ENCODE results near the gene FAM32A. TPM values are rescaled to one million over a fixed set of nuclear protein-coding genes. Genes with fewer than 3 reads are reported as not detected.

FAM32A gene
- total and polyA plus RNA-seq, 7 donors, result 26.3 to 133 (median 44.2) TPM

DNA sequence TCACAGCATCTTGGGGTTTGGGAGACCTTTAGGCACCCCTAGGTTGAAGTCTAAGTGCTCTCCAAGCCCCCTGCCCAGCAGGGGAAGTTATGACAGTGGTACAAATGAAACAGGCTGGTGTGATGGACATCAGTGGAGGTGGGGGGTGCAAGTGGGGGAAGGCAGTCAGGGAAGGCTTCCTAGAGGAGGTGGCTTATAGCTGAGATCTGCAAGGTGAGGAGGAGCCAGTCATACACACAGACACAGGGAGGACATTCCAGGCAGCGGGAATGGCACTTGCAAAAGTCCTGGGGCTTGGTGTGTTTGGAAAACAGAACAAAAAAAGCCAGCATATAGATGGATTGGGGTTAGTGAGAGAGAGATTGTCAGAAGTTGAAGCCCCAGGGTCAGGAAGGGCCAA lies 30.1 kb upstream of the FAM32A start:
- TF ChIP-seq, protein P1, sequence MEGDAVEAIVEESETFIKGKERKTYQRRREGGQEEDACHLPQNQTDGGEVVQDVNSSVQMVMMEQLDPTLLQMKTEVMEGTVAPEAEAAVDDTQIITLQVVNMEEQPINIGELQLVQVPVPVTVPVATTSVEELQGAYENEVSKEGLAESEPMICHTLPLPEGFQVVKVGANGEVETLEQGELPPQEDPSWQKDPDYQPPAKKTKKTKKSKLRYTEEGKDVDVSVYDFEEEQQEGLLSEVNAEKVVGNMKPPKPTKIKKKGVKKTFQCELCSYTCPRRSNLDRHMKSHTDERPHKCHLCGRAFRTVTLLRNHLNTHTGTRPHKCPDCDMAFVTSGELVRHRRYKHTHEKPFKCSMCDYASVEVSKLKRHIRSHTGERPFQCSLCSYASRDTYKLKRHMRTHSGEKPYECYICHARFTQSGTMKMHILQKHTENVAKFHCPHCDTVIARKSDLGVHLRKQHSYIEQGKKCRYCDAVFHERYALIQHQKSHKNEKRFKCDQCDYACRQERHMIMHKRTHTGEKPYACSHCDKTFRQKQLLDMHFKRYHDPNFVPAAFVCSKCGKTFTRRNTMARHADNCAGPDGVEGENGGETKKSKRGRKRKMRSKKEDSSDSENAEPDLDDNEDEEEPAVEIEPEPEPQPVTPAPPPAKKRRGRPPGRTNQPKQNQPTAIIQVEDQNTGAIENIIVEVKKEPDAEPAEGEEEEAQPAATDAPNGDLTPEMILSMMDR (IDR thresholded peaks at IDR 0.05), result no peak
- WGBS, 3 donors, result 74 to 83% (median 78%) methylated on average over 1 of the region's 1 CpG
- no peak for ATAC-seq

DNA sequence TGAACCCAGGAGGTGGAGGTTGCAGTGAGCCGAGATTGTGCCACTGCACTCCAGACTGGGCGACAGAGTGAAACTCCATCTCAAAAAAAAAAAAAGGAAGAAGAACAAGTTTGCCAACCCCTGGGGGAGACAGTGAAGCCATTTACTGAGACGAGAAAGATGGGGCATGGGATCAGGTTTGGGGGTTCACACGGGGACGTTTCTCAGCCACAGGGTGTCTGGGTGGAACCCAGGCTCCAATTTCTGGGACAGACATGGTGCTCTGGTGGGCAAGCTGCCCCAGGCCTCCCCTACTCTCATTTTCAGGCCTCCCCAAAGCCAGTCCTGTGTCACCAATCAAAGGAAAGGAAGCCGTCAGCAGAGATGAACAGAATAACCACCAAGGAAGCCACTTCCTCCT lies 28.3 kb upstream of the FAM32A start:
- H3K27ac ChIP-seq, result no peak overlapping the region
- ATAC-seq, result no peak
- intact Hi-C loops (cut with DNase I), result no loop called here
- H3K4me3 ChIP-seq, result no peak overlapping the region
- no peaks in the 10 kb centered on the region for H3K4me1 ChIP-seq
- H3K27me3 ChIP-seq (ENCODE audit: insufficient read depth in 3 of 3, low read length in 2 of 3), result peaks cover 0 to 3% (median 0%) of the 10 kb centered on the region in 3 donors
- no peak for DNase-seq
- TF ChIP-seq, protein P1 (IDR thresholded peaks at IDR 0.05), result no peak
- no peaks in the 10 kb centered on the region for H3K36me3 ChIP-seq (ENCODE audit: insufficient read depth in 1 of 2, low read depth in 1 of 2)
- 72 to 73% (median 72%) methylated on average over 6 of the region's 6 CpGs for WGBS, 3 donors
- no peaks in the 10 kb centered on the region for H3K9me3 ChIP-seq

More for the DNA sequence above, 30.1 kb upstream of the FAM32A start:
- Histone ChIP-seq H3K27me3 (ENCODE audit: insufficient read depth in 3 of 3, low read length in 2 of 3) (peaks cover 0 to 3% (median 0%) of the 10 kb centered on the region in 3 donors), H3K36me3 (ENCODE audit: insufficient read depth in 1 of 2, low read depth in 1 of 2) (no peaks in the 10 kb centered on the region), H3K4me3 (no peak overlapping the region), H3K4me1 (no peaks in the 10 kb centered on the region), H3K9me3 (no peaks in the 10 kb centered on the region), H3K27ac (no peak overlapping the region)
- intact Hi-C loops (cut with DNase I), result no loop called here
- DNase-seq, result no peak

DNA sequence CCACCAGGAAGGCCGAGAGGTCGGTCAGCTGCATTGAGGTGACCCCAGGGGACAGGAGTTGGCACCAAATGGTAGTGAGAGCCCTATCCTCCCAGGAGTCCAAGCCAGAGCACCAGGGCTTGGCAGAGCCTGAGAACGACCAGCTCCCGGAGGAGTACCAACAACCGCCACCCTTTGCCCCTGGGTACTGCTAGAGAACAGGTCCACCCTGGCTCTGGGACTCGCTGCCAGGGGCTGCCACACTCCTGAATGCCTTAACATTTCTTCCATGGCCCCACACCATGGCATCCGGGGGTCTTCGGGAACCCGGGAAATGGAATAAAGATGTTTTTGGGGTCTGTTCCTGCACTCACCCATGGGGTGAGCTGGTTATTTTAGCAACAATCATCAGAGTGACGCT lies 27.6 kb upstream of the FAM32A start:
- intact Hi-C loops (cut with DNase I), result no loop called here
- no peaks in the 10 kb centered on the region for H3K9me3 ChIP-seq
- H3K27ac ChIP-seq, result no peak overlapping the region
- H3K27me3 ChIP-seq (ENCODE audit: insufficient read depth in 3 of 3, low read length in 2 of 3), result peaks cover 0 to 3% (median 0%) of the 10 kb centered on the region in 3 donors
- H3K4me1 ChIP-seq, result no peaks in the 10 kb centered on the region
- WGBS, 3 donors, result 68 to 81% (median 73%) methylated on average over 10 of the region's 10 CpGs
- no peak overlapping the region for H3K4me3 ChIP-seq
- DNase-seq (no peak), ATAC-seq (no peak)
- no peaks in the 10 kb centered on the region for H3K36me3 ChIP-seq (ENCODE audit: insufficient read depth in 1 of 2, low read depth in 1 of 2)
- TF ChIP-seq, protein P1 (IDR thresholded peaks at IDR 0.05), result no peak

GRCh38 chr19:16159655-16160054 lies 25.6 kb upstream of the FAM32A start:
- Histone ChIP-seq H3K4me3 (no peak overlapping the region), H3K36me3 (ENCODE audit: insufficient read depth in 1 of 2, low read depth in 1 of 2) (no peaks in the 10 kb centered on the region), H3K4me1 (no peaks in the 10 kb centered on the region), H3K27me3 (ENCODE audit: insufficient read depth in 3 of 3, low read length in 2 of 3) (peaks cover 0 to 3% (median 0%) of the 10 kb centered on the region in 3 donors), H3K27ac (no peak overlapping the region), H3K9me3 (no peaks in the 10 kb centered on the region)
- TF ChIP-seq, protein P1 (IDR thresholded peaks at IDR 0.05), result no peak
- no peak for ATAC-seq
- DNase-seq, result no peak
- intact Hi-C loops (cut with DNase I), result no loop called here
- 81 to 94% (median 84%) methylated on average over 5 of the region's 5 CpGs for WGBS, 3 donors

- intact Hi-C loops (cut with DNase I), result no loop called here
- no peak overlapping the region for H3K4me3 ChIP-seq
- WGBS, 3 donors, result 58 to 72% (median 60%) methylated on average over 6 of the region's 6 CpGs
- no peaks in the 10 kb centered on the region for H3K9me3 ChIP-seq
- ATAC-seq, result no peak
- H3K36me3 ChIP-seq (ENCODE audit: insufficient read depth in 1 of 2, low read depth in 1 of 2), result no peaks in the 10 kb centered on the region
- no peak overlapping the region for H3K27ac ChIP-seq
- TF ChIP-seq, protein P1 (IDR thresholded peaks at IDR 0.05), result no peak
- H3K27me3 ChIP-seq (ENCODE audit: insufficient read depth in 3 of 3, low read length in 2 of 3), result peaks cover 0 to 3% (median 0%) of the 10 kb centered on the region in 3 donors
- no peaks in the 10 kb centered on the region for H3K4me1 ChIP-seq
- DNase-seq, result no peak
Measured at GRCh38 chr19:16160445-16160942, 24.7 kb upstream of the FAM32A start.
